ENCODE measurements around the gene PSTPIP1. TPM values are rescaled to one million over a fixed set of nuclear protein-coding genes. Genes with fewer than 3 reads are reported as not detected.
A peak's percentile ranks its signal among the peaks of the same experiment; 100 is the strongest.

PSTPIP1 gene
- total and polyA plus RNA-seq, 7 donors = 2.1 to 14.3 (median 7.4) TPM

DNA sequence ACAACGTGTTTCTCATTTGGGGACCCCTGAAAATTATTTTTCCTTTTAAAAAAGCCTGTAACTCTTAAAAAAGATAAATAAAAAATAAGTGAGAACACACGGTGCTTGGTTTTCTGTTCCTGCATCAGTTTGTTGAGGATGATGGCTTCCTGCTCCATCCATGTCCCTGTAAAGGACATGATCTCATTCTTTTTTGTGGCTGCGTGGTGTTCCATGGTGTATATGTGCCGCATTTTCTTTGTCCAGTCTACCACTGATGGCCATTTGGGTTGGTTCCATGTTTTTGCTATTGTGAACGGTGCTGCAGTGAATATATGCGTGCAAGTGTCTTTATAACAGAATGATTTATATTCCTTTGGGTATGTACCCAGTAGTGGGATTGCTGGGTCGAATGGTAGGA is 73.7 kb downstream of the PSTPIP1 start:
- Histone ChIP-seq H3K27me3 (no peaks in the 10 kb centered on the region), H3K9me3 (no peaks in the 10 kb centered on the region), H3K4me1 (peaks cover 0 to 52% (median 34%) of the 10 kb centered on the region in 4 donors), H3K4me3 (no peak overlapping the region), H3K27ac (no peak overlapping the region), H3K36me3 (no peaks in the 10 kb centered on the region)
- 41 to 80% methylated on average over 7 of the region's 7 CpGs for WGBS, 2 donors
- intact Hi-C loops (cut with DNase I) = loop anchor here (10.0 kb wide), 1 partner anchor 164 kb away; the partner anchor contains the start of gene SCAPER
- no peak for DNase-seq
- TF ChIP-seq POLR2A (IDR thresholded peaks at IDR 0.05) (no peak), EP300 (IDR thresholded peaks at IDR 0.05) (no peak), CTCF (IDR thresholded peaks at IDR 0.05) (no peak)

GRCh38 chr15:77069521-77070121 is 74.7 kb downstream of the PSTPIP1 start:
- H3K4me1 ChIP-seq = peaks cover 0 to 45% (median 34%) of the 10 kb centered on the region in 4 donors

GRCh38 chr15:77070180-77070494 is 75.2 kb downstream of the PSTPIP1 start:
- DNase-seq = no peak
- Histone ChIP-seq H3K9me3 (no peaks in the 10 kb centered on the region), H3K27me3 (no peaks in the 10 kb centered on the region), H3K4me1 (peaks cover 0 to 43% (median 34%) of the 10 kb centered on the region in 4 donors), H3K36me3 (no peaks in the 10 kb centered on the region), H3K27ac (peak overlapping the region; percentile 93 to 99 (median 94)), H3K4me3 (peak overlapping the region; percentile 66 to 97 (median 86))
- no peak for TF ChIP-seq POLR2A (IDR thresholded peaks at IDR 0.05)
- no peak for TF ChIP-seq POLR2AphosphoS5 (IDR thresholded peaks at IDR 0.05)
- TF ChIP-seq CTCF (IDR thresholded peaks at IDR 0.05) = no peak
- no peak for TF ChIP-seq EP300 (IDR thresholded peaks at IDR 0.05)
- intact Hi-C loops (cut with DNase I) = loop anchor here (2.0 kb wide), 1 partner anchor 351 kb away; the partner anchor contains the start of genes HMG20A and PEAK1
- 1% methylated on average over 18 of the region's 18 CpGs for WGBS, 2 donors

More at GRCh38 chr15:77069521-77070121, 74.7 kb downstream of the PSTPIP1 start:
- H3K27me3 ChIP-seq = no peaks in the 10 kb centered on the region
- H3K4me3 ChIP-seq = peak overlapping the region; percentile 66 to 97 (median 86)
- 9 to 39% methylated on average over 13 of the region's 13 CpGs for WGBS, 2 donors
- no peaks in the 10 kb centered on the region for H3K36me3 ChIP-seq
- intact Hi-C loops (cut with DNase I) = loop anchor here (2.0 to 10.0 kb wide), 2 partner anchors 165 to 351 kb away; partner anchors contain the start of genes HMG20A, PEAK1 and SCAPER
- TF ChIP-seq CTCF (IDR thresholded peaks at IDR 0.05) (no peak), EP300 (IDR thresholded peaks at IDR 0.05) (no peak), POLR2A (IDR thresholded peaks at IDR 0.05) (no peak), POLR2AphosphoS5 (IDR thresholded peaks at IDR 0.05) (no peak)
- no peak for DNase-seq
- H3K27ac ChIP-seq = peak overlapping the region; percentile 93 to 99 (median 94)
- H3K9me3 ChIP-seq = no peaks in the 10 kb centered on the region

DNA sequence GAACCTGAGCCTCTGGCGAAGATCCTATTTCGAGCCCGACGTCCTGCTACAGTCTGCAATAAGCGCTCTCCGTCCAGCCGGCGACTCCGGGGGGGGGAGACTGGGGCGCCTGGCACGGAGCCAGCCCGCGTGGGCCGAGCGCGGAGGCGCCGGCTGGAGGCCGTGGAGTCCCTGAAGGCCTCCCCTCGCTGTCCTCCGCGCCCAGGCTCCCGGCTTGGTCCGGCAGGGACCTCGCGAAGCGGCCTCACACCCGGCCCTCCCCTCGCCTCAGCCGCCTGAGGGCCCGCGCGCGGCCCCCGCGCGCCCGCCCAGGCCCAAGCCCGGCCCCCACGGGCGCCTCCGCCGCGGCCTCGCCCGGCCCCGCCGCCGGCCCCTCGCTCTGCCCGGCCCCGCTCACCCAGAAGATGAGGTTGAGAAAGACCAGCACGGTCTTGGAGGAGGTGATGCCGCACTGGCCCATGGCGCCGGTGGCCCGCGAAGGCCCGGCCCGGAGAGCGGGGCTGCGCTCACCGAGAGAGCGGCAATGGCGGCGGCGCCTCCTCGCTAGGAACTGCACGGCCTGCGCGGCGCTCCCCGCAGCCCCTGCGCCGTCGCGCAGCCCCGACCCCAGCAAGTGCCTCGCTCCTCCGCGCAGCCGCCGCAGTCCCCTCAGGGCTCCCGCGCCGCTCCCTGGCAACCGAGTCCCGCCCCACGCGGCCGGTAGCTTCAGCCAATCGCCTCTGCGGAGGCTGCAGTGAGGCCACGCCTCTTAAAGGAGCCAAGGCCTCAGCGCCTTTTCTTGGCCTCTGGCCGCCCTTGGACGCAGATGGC is 75.8 kb downstream of the PSTPIP1 start, which contains the start of gene TSPAN3:
TSPAN3 (minus strand) TSS at position 615 of the 810 bp plus-strand sequence; CDS start at position 460, 155 bp downstream.
- no peaks in the 10 kb centered on the region for H3K36me3 ChIP-seq
- 1% methylated on average over 97 of the region's 97 CpGs for WGBS, 2 donors
- peak; percentile 95 for DNase-seq
- H3K9me3 ChIP-seq = no peaks in the 10 kb centered on the region
- TF ChIP-seq EP300 (IDR thresholded peaks at IDR 0.05) (no peak), POLR2AphosphoS5 (IDR thresholded peaks at IDR 0.05) (peak; percentile 71 to 96 (median 87)), POLR2A (IDR thresholded peaks at IDR 0.05) (peak in 1 of 2 donors; percentile 12)
- intact Hi-C loops (cut with DNase I) = loop anchor here (2.0 kb wide), 1 partner anchor 350 kb away; the partner anchor contains the start of genes HMG20A and PEAK1
- H3K4me3 ChIP-seq = peak within 1 kb of the TSS; percentile 66 to 97 (median 86)
- H3K27me3 ChIP-seq = no peaks in the 10 kb centered on the region
- H3K4me1 ChIP-seq = peaks cover 0 to 46% (median 34%) of the 10 kb centered on the region in 4 donors
- H3K27ac ChIP-seq = peak within 1 kb of the TSS; percentile 93 to 99 (median 94)

Measured in sigmoid colon (tissue), 7 donors.